GM12891 (cell line): ENCODE data around the gene ZNF624. TPM values are rescaled to one million over a fixed set of nuclear protein-coding genes. Genes with fewer than 3 reads are reported as not detected.
"Not testable (repeated sequence)": the region's sequence is repeated elsewhere in the genome, so short reads cannot be mapped to it uniquely, and the experiment has no call there.

Experiments
- DNase-seq: peaks from one replicate; pipeline ENCODE4 v3.0.0; 2011; ENCODE audit warnings: low spot score; ENCODE audit not compliant: insufficient read length
- FAIRE-seq: peaks from 2 replicates; lab custom pipeline; 2011; peaks lifted over from hg19 to GRCh38; lab: Jason Lieb, UNC
- PAX5 ChIP-seq: IDR thresholded peaks from 2 replicates; pipeline ENCODE4 v1.6.1; 2011; ENCODE audit warnings: low read length, moderate library complexity, mild to moderate bottlenecking; ENCODE audit not compliant: insufficient read depth, severe bottlenecking
- POLR2A ChIP-seq: IDR thresholded peaks from 2 replicates; pipeline ENCODE4 v1.6.1; 2011; ENCODE audit warnings: low read depth, low read length, control low read depth
- POLR2AphosphoS5 ChIP-seq: IDR thresholded peaks from 2 replicates; pipeline ENCODE4 v1.6.1; 2011; ENCODE audit warnings: low read depth, low read length, control low read depth
- POU2F2 ChIP-seq: IDR thresholded peaks from 2 replicates; pipeline ENCODE4 v1.6.1; 2011; ENCODE audit warnings: low read depth, mild to moderate bottlenecking, control low read depth, low read length, moderate library complexity
- SPI1 ChIP-seq: IDR thresholded peaks from 2 replicates; pipeline ENCODE4 v1.6.1; 2011; ENCODE audit warnings: low read depth, low read length, control low read depth
- TAF1 ChIP-seq: IDR thresholded peaks from 2 replicates; pipeline ENCODE4 v1.6.1; 2011; ENCODE audit warnings: low read depth, low read length, control low read depth
- polyA plus RNA-seq: library from polyadenylated mRNA; unstranded; fragments of >200 nt; gene quantifications from one replicate; pipeline ENCODE4 v1.2.1, GENCODE V29; 2012; ENCODE audit warnings: low read depth, missing spikeins, inconsistent platforms; ENCODE audit not compliant: missing spikeins

ZNF624 gene
- polyA plus RNA-seq: 0.76 TPM

GRCh38 chr17:16653367-16654041, at the start of gene ZNF624:
Gene ZNF624, minus strand, starts transcription at chr17:16653850.
- peak; percentile 98 for FAIRE-seq
- peak; percentile 86 for DNase-seq

GRCh38 chr17:16697603-16698002, 44.0 kb upstream of the ZNF624 start:
- not testable (repeated sequence) for DNase-seq, FAIRE-seq

More at GRCh38 chr17:16653367-16654041, at the start of gene ZNF624:
- no peak for TF ChIP-seq PAX5
- peak; percentile 48; the same call in 1 of the 2 replicates for TF ChIP-seq POLR2A
- 0 out of 2 replicates have a peak, but pooled peaks have one; percentile 41 for TF ChIP-seq TAF1
- no peak for TF ChIP-seq SPI1
- TF ChIP-seq POU2F2: no peak
- 0 out of 2 replicates have a peak, but pooled peaks have one; percentile 57 for TF ChIP-seq POLR2AphosphoS5

GRCh38 chr17:16690447-16690846, 36.8 kb upstream of the ZNF624 start:
- FAIRE-seq, DNase-seq: not testable (repeated sequence)

- DNase-seq: not testable (repeated sequence)
- FAIRE-seq: peak; percentile 62
Measured at GRCh38 chr17:16689731-16690281, 36.2 kb upstream of the ZNF624 start, which contains the start of gene CCDC144A. Gene CCDC144A, plus strand, starts transcription at chr17:16690241. Its CDS starts 160 bp downstream, at chr17:16690401.

- FAIRE-seq, DNase-seq: not testable (repeated sequence)
Measured at GRCh38 chr17:16687151-16687550, 33.5 kb upstream of the ZNF624 start.

- not testable (repeated sequence) for FAIRE-seq
Measured at GRCh38 chr17:16686019-16686418, 32.4 kb upstream of the ZNF624 start.

GRCh38 chr17:16683290-16684138, 29.9 kb upstream of the ZNF624 start:
- FAIRE-seq, DNase-seq: not testable (repeated sequence)

More at GRCh38 chr17:16686019-16686418, 32.4 kb upstream of the ZNF624 start:
- DNase-seq: not testable (repeated sequence)

- DNase-seq: no peak
- no peak for TF ChIP-seq TAF1
- no peak for TF ChIP-seq PAX5
- TF ChIP-seq POU2F2: no peak
- no peak for TF ChIP-seq SPI1
- no peak for TF ChIP-seq POLR2A
- no peak for TF ChIP-seq POLR2AphosphoS5
- FAIRE-seq: no peak
Measured at GRCh38 chr17:16676676-16677268, 23.1 kb upstream of the ZNF624 start.

- not testable (repeated sequence) for FAIRE-seq, DNase-seq
Measured at GRCh38 chr17:16666907-16667636, 13.4 kb upstream of the ZNF624 start.

GRCh38 chr17:16666553-16666906, 12.9 kb upstream of the ZNF624 start:
- not testable (repeated sequence) for DNase-seq, FAIRE-seq

- no peak for FAIRE-seq
- no peak for DNase-seq
Measured at GRCh38 chr17:16662936-16663335, 9.3 kb upstream of the ZNF624 start.

More at GRCh38 chr17:16662936-16663335, 9.3 kb upstream of the ZNF624 start:
- no peak for TF ChIP-seq POLR2AphosphoS5
- TF ChIP-seq POLR2A: no peak
- TF ChIP-seq SPI1: no peak
- TF ChIP-seq TAF1: no peak
- no peak for TF ChIP-seq POU2F2
- TF ChIP-seq PAX5: no peak
